Hepatocyte (in vitro differentiated cells): ENCODE results near the gene TCF12. TPM values are rescaled to one million over a fixed set of nuclear protein-coding genes. Genes with fewer than 3 reads are reported as not detected.

Experiments used
- DNase-seq: peaks from one replicate; pipeline ENCODE4 v3.0.0-alpha.2; 2016; ENCODE audit warnings: low spot score
- H2AFZ ChIP-seq: fragments of 200-600 bp; sonication (generic); 2 replicates; pipeline ENCODE4 v1.6.0; 2016; ENCODE audit warnings: antibody characterized with exemption, mild to moderate bottlenecking
- H3K27ac ChIP-seq: fragments of 200-600 bp; sonication (generic); 2 replicates; pipeline ENCODE4 v1.5.1; 2016; ENCODE audit warnings: mild to moderate bottlenecking
- H3K27me3 ChIP-seq: fragments of 200-600 bp; sonication (generic); 2 replicates; pipeline ENCODE4 v1.6.1; 2016
- H3K36me3 ChIP-seq: fragments of 200-600 bp; sonication (generic); replicated peaks from 2 replicates; pipeline ENCODE4 v1.5.1; 2016; ENCODE audit warnings: low read depth; ENCODE audit not compliant: insufficient read depth
- H3K4me1 ChIP-seq: fragments of 200-600 bp; sonication (generic); 2 replicates; pipeline ENCODE4 v1.5.1; 2016; ENCODE audit warnings: mild to moderate bottlenecking, moderate library complexity; ENCODE audit not compliant: insufficient read depth
- H3K4me2 ChIP-seq: fragments of 200-600 bp; sonication (generic); 2 replicates; pipeline ENCODE4 v1.6.0; 2016
- H3K4me3 ChIP-seq: fragments of 200-600 bp; sonication (generic); 2 replicates; pipeline ENCODE4 v1.5.1; 2016; ENCODE audit warnings: mild to moderate bottlenecking
- H3K79me2 ChIP-seq: fragments of 200-600 bp; sonication (generic); 2 replicates; pipeline ENCODE4 v1.6.0; 2017; ENCODE audit warnings: mild to moderate bottlenecking
- H3K9me2 ChIP-seq: fragments of 200-600 bp; sonication (generic); replicated peaks from 2 replicates; pipeline ENCODE4 v1.6.0; 2017; ENCODE audit warnings: mild to moderate bottlenecking; ENCODE audit not compliant: insufficient read depth
- H3K9me3 ChIP-seq: fragments of 200-600 bp; sonication (generic); 2 replicates; pipeline ENCODE4 v1.5.1; 2016; ENCODE audit warnings: low read depth, mild to moderate bottlenecking
- H4K20me1 ChIP-seq: fragments of 200-600 bp; sonication (generic); 2 replicates; pipeline ENCODE4 v1.6.0; 2016; ENCODE audit warnings: mild to moderate bottlenecking; ENCODE audit not compliant: insufficient read depth, poor library complexity, severe bottlenecking
- EZH2 ChIP-seq: fragments of 200-600 bp; sonication (generic); IDR thresholded peaks from 2 replicates; pipeline ENCODE4 v1.6.1; 2016; ENCODE audit warnings: antibody characterized with exemption, mild to moderate bottlenecking, borderline replicate concordance
- EZH2phosphoT487 ChIP-seq: fragments of 200-600 bp; sonication (generic); IDR thresholded peaks from one replicate; pipeline ENCODE4 v1.6.1; 2018; ENCODE audit warnings: antibody characterized with exemption, mild to moderate bottlenecking, low read depth, moderate library complexity; ENCODE audit not compliant: unreplicated experiment, severe bottlenecking
- WGBS: methylation state at CpG from one replicate; pipeline ENCODE4 v1.1.6; 2016; ENCODE audit warnings: low lambda C conversion rate; ENCODE audit errors: missing lambda C conversion rate; 5-methylcytosine and 5-hydroxymethylcytosine counted together
- polyA plus RNA-seq: library from polyadenylated mRNA; unstranded; fragments of >200 nt; fragmentation: Nextera tagmentation; extraction: Ambion mirVana; gene quantifications from 2 replicates; pipeline ENCODE4 v1.2.1, GENCODE V29; 2016
- total RNA-seq: library from RNA; depleted of rRNA; stranded (reverse); fragments of >200 nt; gene quantifications from 2 replicates; pipeline ENCODE4 v1.2.3, GENCODE V29; 2014
- TF ChIP-seq, protein P1 (sequence below): fragments of 200-600 bp; sonication (generic); IDR thresholded peaks from 2 replicates; pipeline ENCODE4 v1.5.1; 2016; ENCODE audit warnings: antibody characterized with exemption, mild to moderate bottlenecking; ENCODE audit not compliant: poor library complexity

Gene TCF12
- total and polyA plus RNA-seq, 2 experiments from 2014 or later: 42.0 to 93.2 TPM

- H3K4me1 ChIP-seq: peaks cover 7% of the 10 kb centered on the region
- H3K9me3 ChIP-seq: no peaks in the 10 kb centered on the region
- 42% methylated on average over 4 of the region's 4 CpGs for WGBS
- peaks cover 5% of the 10 kb centered on the region for H3K79me2 ChIP-seq
- peak overlapping the region; percentile 44 for H3K27ac ChIP-seq
- H3K36me3 ChIP-seq: no peaks in the 10 kb centered on the region
- no peaks in the 10 kb centered on the region for H3K9me2 ChIP-seq
- H3K4me2 ChIP-seq: no peak overlapping the region
- no peak overlapping the region for H3K4me3 ChIP-seq
- TF ChIP-seq EZH2phosphoT487 (no peak), EZH2 (no peak)
- TF ChIP-seq, protein P1, sequence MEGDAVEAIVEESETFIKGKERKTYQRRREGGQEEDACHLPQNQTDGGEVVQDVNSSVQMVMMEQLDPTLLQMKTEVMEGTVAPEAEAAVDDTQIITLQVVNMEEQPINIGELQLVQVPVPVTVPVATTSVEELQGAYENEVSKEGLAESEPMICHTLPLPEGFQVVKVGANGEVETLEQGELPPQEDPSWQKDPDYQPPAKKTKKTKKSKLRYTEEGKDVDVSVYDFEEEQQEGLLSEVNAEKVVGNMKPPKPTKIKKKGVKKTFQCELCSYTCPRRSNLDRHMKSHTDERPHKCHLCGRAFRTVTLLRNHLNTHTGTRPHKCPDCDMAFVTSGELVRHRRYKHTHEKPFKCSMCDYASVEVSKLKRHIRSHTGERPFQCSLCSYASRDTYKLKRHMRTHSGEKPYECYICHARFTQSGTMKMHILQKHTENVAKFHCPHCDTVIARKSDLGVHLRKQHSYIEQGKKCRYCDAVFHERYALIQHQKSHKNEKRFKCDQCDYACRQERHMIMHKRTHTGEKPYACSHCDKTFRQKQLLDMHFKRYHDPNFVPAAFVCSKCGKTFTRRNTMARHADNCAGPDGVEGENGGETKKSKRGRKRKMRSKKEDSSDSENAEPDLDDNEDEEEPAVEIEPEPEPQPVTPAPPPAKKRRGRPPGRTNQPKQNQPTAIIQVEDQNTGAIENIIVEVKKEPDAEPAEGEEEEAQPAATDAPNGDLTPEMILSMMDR: no peak
- no peaks in the 10 kb centered on the region for H3K27me3 ChIP-seq
- peak; percentile 55 for DNase-seq
- peaks cover 4% of the 10 kb centered on the region for H4K20me1 ChIP-seq
- no peak overlapping the region for H2AFZ ChIP-seq
These were observed 317.4 kb downstream of the TCF12 start for GRCh38 chr15:57235873-57236272.

- Histone ChIP-seq H3K4me1 (peaks cover 7% of the 10 kb centered on the region), H3K36me3 (no peaks in the 10 kb centered on the region), H3K9me3 (no peaks in the 10 kb centered on the region), H3K4me3 (no peak overlapping the region), H2AFZ (no peak overlapping the region), H3K4me2 (peak overlapping the region; percentile 7), H3K9me2 (no peaks in the 10 kb centered on the region), H3K27me3 (no peaks in the 10 kb centered on the region), H4K20me1 (peaks cover 4% of the 10 kb centered on the region), H3K27ac (peak overlapping the region; percentile 26), H3K79me2 (peaks cover 2% of the 10 kb centered on the region)
- no peak for DNase-seq
- WGBS: 30% methylated on average over 3 of the region's 3 CpGs
- TF ChIP-seq, protein P1: no peak
- TF ChIP-seq EZH2: no peak
- TF ChIP-seq EZH2phosphoT487: no peak
These were observed 318.3 kb downstream of the TCF12 start for GRCh38 chr15:57236561-57237300.

DNA sequence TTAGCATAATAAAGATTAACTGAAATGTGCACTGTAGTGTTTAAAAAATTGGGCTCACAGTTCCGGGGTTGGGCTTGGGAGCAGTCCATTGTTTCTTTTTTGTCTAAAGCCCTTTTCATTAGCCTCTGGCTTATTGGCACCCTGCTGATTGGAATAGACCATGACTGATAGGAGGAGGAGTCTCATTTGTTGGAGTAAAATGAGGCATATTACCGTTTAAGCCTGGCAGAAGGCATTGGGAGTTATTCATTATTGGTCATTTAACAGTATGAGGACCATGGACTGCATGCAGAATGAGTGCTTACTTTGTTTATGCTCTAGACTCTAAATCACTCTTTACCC lies 318.8 kb downstream of the TCF12 start:
- Histone ChIP-seq H3K4me1 (peaks cover 7% of the 10 kb centered on the region), H3K36me3 (no peaks in the 10 kb centered on the region), H3K4me2 (peak overlapping the region; percentile 7), H3K4me3 (no peak overlapping the region), H3K27me3 (no peaks in the 10 kb centered on the region), H3K27ac (peak overlapping the region; percentile 20), H3K9me3 (no peaks in the 10 kb centered on the region), H3K9me2 (no peaks in the 10 kb centered on the region), H4K20me1 (peaks cover 4% of the 10 kb centered on the region), H2AFZ (no peak overlapping the region), H3K79me2 (peaks cover 2% of the 10 kb centered on the region)
- no peak for DNase-seq
- TF ChIP-seq, protein P1: no peak
- TF ChIP-seq EZH2phosphoT487 (no peak), EZH2 (no peak)
- WGBS: 52% methylated on average over 2 of the region's 2 CpGs
